Type B pancreatic cell (in vitro differentiated cells): Measurements from ENCODE around the gene SCARB1. TPM values are rescaled to one million over a fixed set of nuclear protein-coding genes. Genes with fewer than 3 reads are reported as not detected.

ENCODE experiments used
- DNase-seq: peaks from one replicate; pipeline ENCODE4 v3.0.0; 2021; ENCODE audit warnings: mixed read lengths; ENCODE audit not compliant: unreplicated experiment; ENCODE audit errors: extremely low spot score
- H3K27ac Mint-ChIP-seq: 2 replicates; pipeline ENCODE4 v1.8.0; 2021; ENCODE audit warnings: mild to moderate bottlenecking, mixed read lengths
- H3K27me3 Mint-ChIP-seq: 2 replicates; pipeline ENCODE4 v1.8.0; 2021; ENCODE audit warnings: mixed read lengths
- H3K36me3 Mint-ChIP-seq: 2 replicates; pipeline ENCODE4 v1.8.0; 2021; ENCODE audit warnings: mixed read lengths
- H3K4me1 Mint-ChIP-seq: one replicate; pipeline ENCODE4 v1.8.0; 2021; ENCODE audit warnings: mixed read lengths; ENCODE audit not compliant: unreplicated experiment
- H3K4me3 Mint-ChIP-seq: 2 replicates; pipeline ENCODE4 v1.8.0; 2021; ENCODE audit warnings: mild to moderate bottlenecking, mixed read lengths
- H3K9me3 Mint-ChIP-seq: 2 replicates; pipeline ENCODE4 v1.8.0; 2021; ENCODE audit warnings: mixed read lengths
- CTCF ChIP-seq: fragments of 200-600 bp; sonication (generic); conservative IDR thresholded peaks from 2 replicates; pipeline ENCODE4 v1.5.0; 2021; ENCODE audit warnings: antibody characterized with exemption, mild to moderate bottlenecking
- total RNA-seq: library from RNA; stranded (reverse); gene quantifications from 2 replicates; pipeline ENCODE4 v1.2.1, GENCODE V29; 2021; ENCODE audit warnings: low replicate concordance

Gene SCARB1
- total RNA-seq, 1 donor from 2014 or later = 23.4 TPM

- TF ChIP-seq CTCF = no peak
- no peak overlapping the region for H3K27ac Mint-ChIP-seq
- peaks cover 4% of the 10 kb centered on the region for H3K9me3 Mint-ChIP-seq
- no peak for DNase-seq
- H3K36me3 Mint-ChIP-seq = peaks cover 4% of the 10 kb centered on the region
- peaks cover 10% of the 10 kb centered on the region for H3K27me3 Mint-ChIP-seq
- peaks cover 41% of the 10 kb centered on the region for H3K4me1 Mint-ChIP-seq
- H3K4me3 Mint-ChIP-seq = no peak overlapping the region
Measured at GRCh38 chr12:124763594-124763979, 100.1 kb downstream of the SCARB1 start.

- H3K27ac Mint-ChIP-seq = no peak overlapping the region
- H3K9me3 Mint-ChIP-seq = peaks cover 4% of the 10 kb centered on the region
- no peak for DNase-seq
- peaks cover 12% of the 10 kb centered on the region for H3K27me3 Mint-ChIP-seq
- H3K4me3 Mint-ChIP-seq = no peak overlapping the region
- no peak for TF ChIP-seq CTCF
- peaks cover 42% of the 10 kb centered on the region for H3K4me1 Mint-ChIP-seq
- H3K36me3 Mint-ChIP-seq = peaks cover 4% of the 10 kb centered on the region
Measured at GRCh38 chr12:124762791-124763593, 100.7 kb downstream of the SCARB1 start.

- TF ChIP-seq CTCF = no peak
- H3K27ac Mint-ChIP-seq = no peak overlapping the region
Measured at GRCh38 chr12:124762384-124762783, 101.3 kb downstream of the SCARB1 start.

GRCh38 chr12:124761871-124762270 lies 101.8 kb downstream of the SCARB1 start:
- no peak for TF ChIP-seq CTCF
- H3K27ac Mint-ChIP-seq = no peak overlapping the region
- no peak for DNase-seq
- H3K36me3 Mint-ChIP-seq = peaks cover 4% of the 10 kb centered on the region
- H3K27me3 Mint-ChIP-seq = peaks cover 21% of the 10 kb centered on the region
- peaks cover 45% of the 10 kb centered on the region for H3K4me1 Mint-ChIP-seq
- peaks cover 9% of the 10 kb centered on the region for H3K9me3 Mint-ChIP-seq
- H3K4me3 Mint-ChIP-seq = no peak overlapping the region

More at GRCh38 chr12:124762384-124762783, 101.3 kb downstream of the SCARB1 start:
- no peak for DNase-seq
- H3K4me3 Mint-ChIP-seq = no peak overlapping the region
- peaks cover 18% of the 10 kb centered on the region for H3K27me3 Mint-ChIP-seq
- H3K36me3 Mint-ChIP-seq = peaks cover 4% of the 10 kb centered on the region
- H3K4me1 Mint-ChIP-seq = peaks cover 47% of the 10 kb centered on the region
- peaks cover 6% of the 10 kb centered on the region for H3K9me3 Mint-ChIP-seq

GRCh38 chr12:124761056-124761455 lies 102.6 kb downstream of the SCARB1 start:
- Mint-ChIP-seq H3K4me3 (no peak overlapping the region), H3K36me3 (peaks cover 4% of the 10 kb centered on the region), H3K27me3 (peaks cover 21% of the 10 kb centered on the region), H3K9me3 (peaks cover 9% of the 10 kb centered on the region), H3K4me1 (peaks cover 40% of the 10 kb centered on the region), H3K27ac (no peak overlapping the region)
- TF ChIP-seq CTCF = no peak
- no peak for DNase-seq
